Uterus (tissue), 2 donors: ENCODE measurements around the gene EPS8L3.

ENCODE experiments used
- POLR2A ChIP-seq, 2 donors: fragments of 450-650 bp; IDR thresholded peaks; one replicate each; pipeline ENCODE4 v1.6.1; 2016; ENCODE audit warnings: antibody characterized with exemption in 2 of 2, mild to moderate bottlenecking in 1 of 2, moderate library complexity in 1 of 2
- TF ChIP-seq, protein P1 (sequence below), 4 experiments: fragments of 200-600 bp in 2 of 4; fragments of 450-650 bp in 2 of 4; sonication (generic) in 2 of 4; IDR thresholded peaks; one replicate each; pipeline ENCODE4 v1.5.1; 2016 to 2019; ENCODE audit warnings: antibody characterized with exemption in 4 of 4, mild to moderate bottlenecking in 2 of 4, moderate library complexity in 1 of 4

DNA sequence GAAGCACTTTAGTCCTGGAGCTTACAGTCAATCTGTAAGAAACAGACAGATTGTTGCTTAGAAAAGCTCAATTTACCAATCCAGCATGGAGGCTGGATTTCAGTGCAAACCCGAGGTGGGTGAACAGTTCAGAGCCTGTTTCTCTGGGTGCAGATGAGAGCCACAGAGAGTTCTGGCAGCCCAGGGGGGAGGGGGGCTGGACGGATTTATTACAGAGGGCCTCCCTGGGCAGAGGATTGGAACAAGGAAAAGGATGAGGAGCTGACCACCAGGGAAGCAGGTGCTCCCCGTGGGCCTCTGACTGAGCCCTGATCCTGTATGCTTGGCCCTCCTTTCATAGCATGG lies 38.0 kb upstream of the EPS8L3 start:
- TF ChIP-seq, protein P1, sequence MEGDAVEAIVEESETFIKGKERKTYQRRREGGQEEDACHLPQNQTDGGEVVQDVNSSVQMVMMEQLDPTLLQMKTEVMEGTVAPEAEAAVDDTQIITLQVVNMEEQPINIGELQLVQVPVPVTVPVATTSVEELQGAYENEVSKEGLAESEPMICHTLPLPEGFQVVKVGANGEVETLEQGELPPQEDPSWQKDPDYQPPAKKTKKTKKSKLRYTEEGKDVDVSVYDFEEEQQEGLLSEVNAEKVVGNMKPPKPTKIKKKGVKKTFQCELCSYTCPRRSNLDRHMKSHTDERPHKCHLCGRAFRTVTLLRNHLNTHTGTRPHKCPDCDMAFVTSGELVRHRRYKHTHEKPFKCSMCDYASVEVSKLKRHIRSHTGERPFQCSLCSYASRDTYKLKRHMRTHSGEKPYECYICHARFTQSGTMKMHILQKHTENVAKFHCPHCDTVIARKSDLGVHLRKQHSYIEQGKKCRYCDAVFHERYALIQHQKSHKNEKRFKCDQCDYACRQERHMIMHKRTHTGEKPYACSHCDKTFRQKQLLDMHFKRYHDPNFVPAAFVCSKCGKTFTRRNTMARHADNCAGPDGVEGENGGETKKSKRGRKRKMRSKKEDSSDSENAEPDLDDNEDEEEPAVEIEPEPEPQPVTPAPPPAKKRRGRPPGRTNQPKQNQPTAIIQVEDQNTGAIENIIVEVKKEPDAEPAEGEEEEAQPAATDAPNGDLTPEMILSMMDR (IDR thresholded peaks at IDR 0.05) = no peak
- no peak for TF ChIP-seq POLR2A (IDR thresholded peaks at IDR 0.05)
